CD14-positive monocyte (primary cell): ENCODE data around the gene C1QC. TPM values are rescaled to one million over a fixed set of nuclear protein-coding genes. Genes with fewer than 3 reads are reported as not detected.

Source experiments
- DNase-seq, 3 donors: peaks; one replicate each; pipeline ENCODE4 v3.0.0-alpha.2; 2011 to 2022
- H2AFZ ChIP-seq: 2 replicates; pipeline ENCODE4 v1.6.0; 2012; ENCODE audit warnings: mild to moderate bottlenecking, low read depth, low read length, inconsistent platforms; ENCODE audit not compliant: insufficient read depth, poor library complexity, severe bottlenecking
- H3K27ac ChIP-seq, 2 donors: 1 replicate in 1 of 2; 2 replicates in 1 of 2; pipeline ENCODE4 v1.5.1; 2012 to 2013; ENCODE audit warnings: low read length in 2 of 2, control low read depth in 1 of 2, inconsistent platforms in 1 of 2, low read depth in 1 of 2, mild to moderate bottlenecking in 1 of 2
- H3K27me3 ChIP-seq, 2 donors: one replicate each; pipeline versions ENCODE4 v1.6.0 to v1.6.1; 2011 to 2013; ENCODE audit warnings: low read length in 2 of 2; ENCODE audit not compliant: control insufficient read depth in 2 of 2, insufficient read depth in 2 of 2
- H3K36me3 ChIP-seq, 2 donors: replicated peaks in 1 of 2; 1 replicate in 1 of 2; 2 replicates in 1 of 2; pipeline versions ENCODE4 v1.5.1 to v1.6.1; 2012 to 2013; ENCODE audit warnings: low read length in 2 of 2, control low read depth in 1 of 2, inconsistent platforms in 1 of 2, mild to moderate bottlenecking in 1 of 2; ENCODE audit not compliant: insufficient read depth in 2 of 2, control insufficient read depth in 1 of 2
- H3K4me1 ChIP-seq, 2 donors: 1 replicate in 1 of 2; 2 replicates in 1 of 2; pipeline versions ENCODE4 v1.5.1 to v1.6.1; 2012 to 2013; ENCODE audit warnings: low read length in 2 of 2, control low read depth in 1 of 2, inconsistent platforms in 1 of 2, mild to moderate bottlenecking in 1 of 2, moderate library complexity in 1 of 2; ENCODE audit not compliant: insufficient read depth in 2 of 2, control insufficient read depth in 1 of 2
- H3K4me2 ChIP-seq: replicated peaks from 2 replicates; pipeline ENCODE3; 2012; ENCODE audit warnings: low read length, moderate library complexity, mild to moderate bottlenecking; ENCODE audit not compliant: poor library complexity, severe bottlenecking; ENCODE audit errors: extremely low read depth
- H3K4me3 ChIP-seq, 3 experiments: fragments of 200-600 bp in 1 of 3; sonication (generic) in 1 of 3; replicated peaks in 1 of 3; 1 replicate in 2 of 3; 2 replicates in 1 of 3; pipeline ENCODE4 v1.5.1; 2011 to 2013; ENCODE audit warnings: low read length in 3 of 3, mild to moderate bottlenecking in 3 of 3, control low read depth in 2 of 3, low read depth in 2 of 3, inconsistent platforms in 1 of 3, moderate library complexity in 1 of 3
- H3K79me2 ChIP-seq: 2 replicates; pipeline ENCODE4 v1.6.0; 2012; ENCODE audit warnings: mild to moderate bottlenecking, control low read depth, inconsistent platforms, low read length, moderate library complexity; ENCODE audit not compliant: insufficient read depth
- H3K9ac ChIP-seq: 2 replicates; pipeline ENCODE4 v1.6.0; 2017; ENCODE audit warnings: low read length, mild to moderate bottlenecking; ENCODE audit not compliant: insufficient read depth, poor library complexity, severe bottlenecking
- H3K9me3 ChIP-seq, 2 donors: replicated peaks in 1 of 2; 1 replicate in 1 of 2; 2 replicates in 1 of 2; pipeline versions ENCODE4 v1.5.1 to v1.6.1; 2012 to 2013; ENCODE audit warnings: low read length in 2 of 2, control low read depth in 1 of 2; ENCODE audit not compliant: control insufficient read depth in 1 of 2, insufficient read depth in 1 of 2
- H4K20me1 ChIP-seq: 2 replicates; pipeline ENCODE4 v1.6.0; 2012; ENCODE audit warnings: mild to moderate bottlenecking, low read length, control low read depth, moderate library complexity; ENCODE audit not compliant: insufficient read depth
- H3K27ac Mint-ChIP-seq, 7 donors: one replicate each; pipeline ENCODE4 v1.8.0; 2020; ENCODE audit warnings: mild to moderate bottlenecking in 7 of 7, mixed read lengths in 7 of 7, moderate library complexity in 6 of 7, inconsistent platforms in 2 of 7
- H3K27me3 Mint-ChIP-seq, 3 donors: one replicate each; pipeline ENCODE4 v1.8.0; 2021 to 2022; ENCODE audit warnings: low read depth in 3 of 3, mild to moderate bottlenecking in 3 of 3, mixed read lengths in 3 of 3, moderate library complexity in 3 of 3, inconsistent platforms in 1 of 3
- H3K36me3 Mint-ChIP-seq, 2 donors: one replicate each; pipeline ENCODE4 v1.8.0; 2020; ENCODE audit warnings: mixed read lengths in 2 of 2, inconsistent platforms in 1 of 2, mild to moderate bottlenecking in 1 of 2
- H3K4me1 Mint-ChIP-seq: one replicate; pipeline ENCODE4 v1.8.0; 2020; ENCODE audit warnings: mild to moderate bottlenecking, mixed read lengths
- H3K4me3 Mint-ChIP-seq, 2 donors: one replicate each; pipeline ENCODE4 v1.8.0; 2020; ENCODE audit warnings: mild to moderate bottlenecking in 2 of 2, mixed read lengths in 2 of 2, moderate library complexity in 1 of 2
- H3K9me3 Mint-ChIP-seq, 7 donors: one replicate each; pipeline ENCODE4 v1.8.0; 2020 to 2022; ENCODE audit warnings: mixed read lengths in 7 of 7, mild to moderate bottlenecking in 6 of 7, moderate library complexity in 6 of 7, inconsistent platforms in 2 of 7
- CTCF ChIP-seq: fragments of 200-600 bp; IDR thresholded peaks from one replicate; pipeline ENCODE4 v1.8.0; 2022; ENCODE audit warnings: antibody characterized with exemption, mild to moderate bottlenecking
- WGBS: methylation state at CpG from one replicate; pipeline ENCODE4 v1.1.5; 2013; ENCODE audit warnings: missing lambda C conversion rate; ENCODE audit not compliant: insufficient coverage; 5-methylcytosine and 5-hydroxymethylcytosine counted together
- intact Hi-C, 2 donors: fragments of 100-400 bp; cut with micrococcal nuclease; formaldehyde crosslinking; loops; one replicate each; pipeline versions ENCODE4 v1.15.0 to v1.15.1; 2023
- polyA plus RNA-seq, 3 donors: library from polyadenylated mRNA; depleted of rRNA in 1 of 3; unstranded in 2 of 3; stranded (reverse) in 1 of 3; fragments of 300-500 nt in 2 of 3; fragments of >200 nt in 1 of 3; fragmentation: Illumina TruSeq in 2 of 3; gene quantifications; 1 replicate in 2 of 3; 2 replicates in 1 of 3; pipeline ENCODE4 v1.2.3, GENCODE V29; 2012 to 2021

Gene C1QC
- polyA plus RNA-seq, 3 donors: 0.74 to 3.6 (median 0.85) TPM

GRCh38 chr1:22601610-22602009 is 41.8 kb upstream of the C1QC start:
- TF ChIP-seq CTCF: no peak
- Histone ChIP-seq H3K36me3 (no peaks in the 10 kb centered on the region), H3K9ac (no peak overlapping the region), H3K9me3 (no peaks in the 10 kb centered on the region), H3K4me2 (no peak overlapping the region), H3K79me2 (no peaks in the 10 kb centered on the region), H3K4me3 (no peak overlapping the region), H3K27ac (no peak overlapping the region), H2AFZ (no peak overlapping the region), H3K4me1 (no peaks in the 10 kb centered on the region), H4K20me1 (no peaks in the 10 kb centered on the region), H3K27me3 (peaks cover 0 to 3% of the 10 kb centered on the region in 2 donors)
- no peaks in the 10 kb centered on the region for H3K36me3 Mint-ChIP-seq
- no peak overlapping the region for H3K27ac Mint-ChIP-seq
- no peaks in the 10 kb centered on the region for H3K9me3 Mint-ChIP-seq
- no peaks in the 10 kb centered on the region for H3K4me1 Mint-ChIP-seq
- peaks cover 4 to 6% (median 6%) of the 10 kb centered on the region in 3 donors for H3K27me3 Mint-ChIP-seq
- intact Hi-C loops: no loop called here
- WGBS: 92% methylated on average over 10 of the region's 12 CpGs
- DNase-seq: no peak
- H3K4me3 Mint-ChIP-seq: no peak overlapping the region

- no peak for DNase-seq
- H3K9me3 Mint-ChIP-seq: no peaks in the 10 kb centered on the region
- H3K36me3 ChIP-seq: no peaks in the 10 kb centered on the region
- no peak overlapping the region for H2AFZ ChIP-seq
- intact Hi-C loops: no loop called here
- peaks cover 6 to 8% (median 6%) of the 10 kb centered on the region in 3 donors for H3K27me3 Mint-ChIP-seq
- H3K9ac ChIP-seq: no peak overlapping the region
- H3K27me3 ChIP-seq: peaks cover 0 to 3% of the 10 kb centered on the region in 2 donors
- H3K36me3 Mint-ChIP-seq: no peaks in the 10 kb centered on the region
- TF ChIP-seq CTCF: no peak
- 87% methylated on average over 16 of the region's 18 CpGs for WGBS
- no peaks in the 10 kb centered on the region for H3K79me2 ChIP-seq
- no peak overlapping the region for H3K4me3 ChIP-seq
- H3K27ac Mint-ChIP-seq: no peak overlapping the region
- no peak overlapping the region for H3K4me3 Mint-ChIP-seq
- H4K20me1 ChIP-seq: no peaks in the 10 kb centered on the region
- H3K27ac ChIP-seq: no peak overlapping the region
- no peak overlapping the region for H3K4me2 ChIP-seq
- H3K4me1 Mint-ChIP-seq: no peaks in the 10 kb centered on the region
- no peaks in the 10 kb centered on the region for H3K4me1 ChIP-seq
- no peaks in the 10 kb centered on the region for H3K9me3 ChIP-seq
Observed at GRCh38 chr1:22602060-22602740, 41.2 kb upstream of the C1QC start.
